GM18951 (cell line): ENCODE results near the gene LOXL4.

Source experiments
- POLR2A ChIP-seq: IDR thresholded peaks from 4 replicates; pipeline ENCODE4 v1.6.1; 2011; ENCODE audit warnings: mild to moderate bottlenecking; ENCODE audit not compliant: insufficient read length, insufficient read depth; ENCODE audit errors: extremely low read depth
- in situ Hi-C: fragments of 300-500 bp; cut with MboI; formaldehyde crosslinking; loops from one replicate; pipeline ENCODE4 v1.12.0; 2022; ENCODE audit warnings: low sequenced_read_pairs, mixed read lengths, inconsistent platforms; ENCODE audit not compliant: unreplicated experiment

The LOXL4 gene

DNA sequence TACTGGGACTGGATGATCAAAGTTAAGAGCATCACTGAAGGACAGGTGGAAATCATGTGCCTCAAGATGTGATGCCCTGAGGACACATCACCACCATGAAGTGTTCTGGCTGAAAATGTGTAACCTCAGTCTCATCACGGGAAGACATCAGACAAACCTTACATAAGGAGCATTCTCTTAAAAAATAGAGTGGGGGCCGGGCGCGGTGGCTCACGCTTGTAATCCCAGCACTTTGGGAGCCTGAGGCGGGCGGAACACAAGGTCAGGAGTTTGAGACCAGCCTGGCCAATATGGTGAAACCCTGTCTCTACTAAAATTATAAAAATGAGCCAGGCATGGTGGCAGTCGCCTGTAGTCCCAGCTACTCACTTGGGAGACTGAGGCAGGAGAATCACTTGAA is 65.6 kb downstream of the LOXL4 start:
- no peak for TF ChIP-seq POLR2A
- in situ Hi-C loops: no loop called here

DNA sequence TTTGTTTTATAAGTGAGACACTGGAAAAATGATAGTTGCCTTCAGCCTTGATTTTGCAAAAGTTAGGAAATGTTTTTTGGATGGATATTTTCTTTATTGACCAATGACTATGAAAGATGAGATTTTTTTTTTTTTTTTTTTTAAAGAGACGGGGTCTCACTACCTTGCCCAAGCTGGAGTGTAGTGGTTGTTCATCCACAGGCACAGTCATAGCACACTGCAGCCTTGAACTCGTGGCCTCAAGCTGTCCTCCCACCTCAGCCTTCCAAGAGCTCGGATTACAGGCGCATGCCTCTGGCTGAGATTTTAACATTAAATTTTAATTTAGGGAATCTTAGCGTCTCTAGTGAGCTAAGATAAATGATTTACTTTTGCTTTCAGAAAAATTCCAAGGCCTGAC is 66.2 kb downstream of the LOXL4 start:
- in situ Hi-C loops: no loop called here
- TF ChIP-seq POLR2A: no peak
